Body of pancreas (tissue), 4 donors: ENCODE measurements around the gene PRR7.

Source experiments
- POLR2A ChIP-seq, 3 donors: fragments of 450-650 bp; IDR thresholded peaks; one replicate each; pipeline ENCODE4 v1.6.1; 2016; ENCODE audit warnings: antibody characterized with exemption in 3 of 3, mild to moderate bottlenecking in 2 of 3
- TF ChIP-seq, protein P1 (sequence below), 7 experiments: fragments of 450-650 bp in 4 of 7; fragments of 200-600 bp in 3 of 7; sonication (generic) in 3 of 7; IDR thresholded peaks; one replicate each; pipeline ENCODE4 v1.5.1; 2016 to 2019; ENCODE audit warnings: antibody characterized with exemption in 7 of 7

- TF ChIP-seq, protein P1, sequence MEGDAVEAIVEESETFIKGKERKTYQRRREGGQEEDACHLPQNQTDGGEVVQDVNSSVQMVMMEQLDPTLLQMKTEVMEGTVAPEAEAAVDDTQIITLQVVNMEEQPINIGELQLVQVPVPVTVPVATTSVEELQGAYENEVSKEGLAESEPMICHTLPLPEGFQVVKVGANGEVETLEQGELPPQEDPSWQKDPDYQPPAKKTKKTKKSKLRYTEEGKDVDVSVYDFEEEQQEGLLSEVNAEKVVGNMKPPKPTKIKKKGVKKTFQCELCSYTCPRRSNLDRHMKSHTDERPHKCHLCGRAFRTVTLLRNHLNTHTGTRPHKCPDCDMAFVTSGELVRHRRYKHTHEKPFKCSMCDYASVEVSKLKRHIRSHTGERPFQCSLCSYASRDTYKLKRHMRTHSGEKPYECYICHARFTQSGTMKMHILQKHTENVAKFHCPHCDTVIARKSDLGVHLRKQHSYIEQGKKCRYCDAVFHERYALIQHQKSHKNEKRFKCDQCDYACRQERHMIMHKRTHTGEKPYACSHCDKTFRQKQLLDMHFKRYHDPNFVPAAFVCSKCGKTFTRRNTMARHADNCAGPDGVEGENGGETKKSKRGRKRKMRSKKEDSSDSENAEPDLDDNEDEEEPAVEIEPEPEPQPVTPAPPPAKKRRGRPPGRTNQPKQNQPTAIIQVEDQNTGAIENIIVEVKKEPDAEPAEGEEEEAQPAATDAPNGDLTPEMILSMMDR (IDR thresholded peaks at IDR 0.05), result no peak
- TF ChIP-seq POLR2A (IDR thresholded peaks at IDR 0.05), result no peak
Measured at GRCh38 chr5:177423671-177424070, 22.9 kb upstream of the PRR7 start.
